Fibroblast of pulmonary artery (primary cell): ENCODE results near the gene PER2.

Experiments
- DNase-seq: peaks from one replicate; pipeline ENCODE4 v3.0.0-alpha.2; 2010; ENCODE audit warnings: low read depth
- H3K4me3 ChIP-seq: replicated peaks from 2 replicates; pipeline ENCODE4 v1.5.1; 2011; ENCODE audit warnings: low read depth, mild to moderate bottlenecking, control low read depth, low read length, moderate library complexity
- TF ChIP-seq, protein P1 (sequence below): IDR thresholded peaks from 2 replicates; pipeline ENCODE4 v1.5.1; 2011; ENCODE audit warnings: mild to moderate bottlenecking, control low read depth, low read length, inconsistent platforms; ENCODE audit errors: missing control alignments

The PER2 gene

GRCh38 chr2:238225121-238225520, 63.3 kb downstream of the PER2 start:
- no peak for DNase-seq
- TF ChIP-seq, protein P1, sequence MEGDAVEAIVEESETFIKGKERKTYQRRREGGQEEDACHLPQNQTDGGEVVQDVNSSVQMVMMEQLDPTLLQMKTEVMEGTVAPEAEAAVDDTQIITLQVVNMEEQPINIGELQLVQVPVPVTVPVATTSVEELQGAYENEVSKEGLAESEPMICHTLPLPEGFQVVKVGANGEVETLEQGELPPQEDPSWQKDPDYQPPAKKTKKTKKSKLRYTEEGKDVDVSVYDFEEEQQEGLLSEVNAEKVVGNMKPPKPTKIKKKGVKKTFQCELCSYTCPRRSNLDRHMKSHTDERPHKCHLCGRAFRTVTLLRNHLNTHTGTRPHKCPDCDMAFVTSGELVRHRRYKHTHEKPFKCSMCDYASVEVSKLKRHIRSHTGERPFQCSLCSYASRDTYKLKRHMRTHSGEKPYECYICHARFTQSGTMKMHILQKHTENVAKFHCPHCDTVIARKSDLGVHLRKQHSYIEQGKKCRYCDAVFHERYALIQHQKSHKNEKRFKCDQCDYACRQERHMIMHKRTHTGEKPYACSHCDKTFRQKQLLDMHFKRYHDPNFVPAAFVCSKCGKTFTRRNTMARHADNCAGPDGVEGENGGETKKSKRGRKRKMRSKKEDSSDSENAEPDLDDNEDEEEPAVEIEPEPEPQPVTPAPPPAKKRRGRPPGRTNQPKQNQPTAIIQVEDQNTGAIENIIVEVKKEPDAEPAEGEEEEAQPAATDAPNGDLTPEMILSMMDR: no peak
- H3K4me3 ChIP-seq: no peak overlapping the region

DNA sequence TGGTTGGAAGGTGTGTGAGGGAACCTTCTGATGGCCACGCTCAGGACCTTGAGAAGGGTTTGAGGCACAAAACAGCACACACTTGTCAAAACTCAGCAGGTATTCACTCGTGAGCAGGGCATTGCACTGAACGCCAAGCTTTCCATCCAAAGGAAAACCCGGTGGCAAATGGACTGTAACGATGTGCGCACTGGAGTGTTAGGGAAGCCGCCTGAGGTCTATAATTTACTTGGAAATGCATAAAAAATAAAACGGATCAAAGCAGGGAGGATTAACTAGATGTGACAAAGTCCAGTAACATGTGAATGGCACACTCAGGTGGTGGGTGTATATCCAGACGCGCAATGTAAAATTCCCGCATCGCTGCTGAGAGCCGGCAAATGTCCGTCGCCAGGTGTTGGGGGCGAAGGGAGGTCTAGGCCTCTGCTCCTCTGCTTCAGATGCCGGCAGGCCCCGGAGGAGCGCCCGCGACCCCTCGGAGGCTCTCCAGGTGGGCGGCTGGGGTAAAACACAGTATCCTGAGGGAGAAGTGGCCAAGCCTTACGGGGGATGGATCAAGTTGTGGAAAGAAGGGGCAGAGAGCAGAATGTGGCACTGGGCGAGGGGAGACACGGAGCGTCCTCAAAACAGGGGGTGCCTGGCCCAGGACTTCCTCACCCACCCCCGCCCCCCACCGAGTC, 63.9 kb downstream of the PER2 start:
- TF ChIP-seq, protein P1: no peak
- H3K4me3 ChIP-seq: no peak overlapping the region
- no peak for DNase-seq

DNA sequence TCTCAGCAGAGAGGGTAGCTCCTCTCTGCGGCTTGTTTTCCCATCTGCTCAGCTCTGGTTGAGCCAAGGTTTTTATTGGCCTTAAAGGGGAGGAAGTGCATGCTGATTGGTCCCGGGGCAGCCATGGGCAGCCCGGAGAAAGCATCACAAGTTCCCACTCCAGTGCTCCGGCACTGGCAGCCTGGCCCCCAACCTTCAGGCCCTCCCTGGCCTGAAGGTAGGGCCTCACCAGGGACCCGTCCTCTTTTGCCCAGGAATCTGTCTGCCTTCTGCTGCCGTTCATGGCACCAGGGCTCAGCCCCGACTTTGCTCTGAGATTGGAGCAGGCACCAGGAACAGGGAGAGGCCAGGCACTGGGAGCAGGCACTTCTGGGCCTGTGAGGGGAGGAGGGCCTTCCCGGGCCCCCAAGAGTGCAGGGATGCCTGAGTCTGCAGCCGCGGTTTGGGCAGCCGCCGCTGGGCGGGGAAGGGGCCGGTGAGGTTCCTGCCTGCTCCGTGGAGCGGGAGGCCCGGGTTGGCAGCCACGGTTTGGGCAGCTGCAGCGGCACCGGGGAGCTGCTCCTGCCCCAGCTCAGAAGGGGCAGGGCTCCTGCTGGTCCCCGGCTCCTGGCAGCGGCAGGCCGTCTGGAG, 67.4 kb downstream of the PER2 start:
- H3K4me3 ChIP-seq: no peak overlapping the region
- DNase-seq: no peak
- TF ChIP-seq, protein P1: no peak

- TF ChIP-seq, protein P1: no peak
- no peak overlapping the region for H3K4me3 ChIP-seq
- no peak for DNase-seq
Observed at GRCh38 chr2:238220274-238220891, 68.0 kb downstream of the PER2 start.

GRCh38 chr2:238216651-238217184, 71.7 kb downstream of the PER2 start:
- no peak for DNase-seq
- no peak overlapping the region for H3K4me3 ChIP-seq
- TF ChIP-seq, protein P1: no peak

- no peak overlapping the region for H3K4me3 ChIP-seq
- TF ChIP-seq, protein P1: no peak
- DNase-seq: no peak
Observed at GRCh38 chr2:238207006-238207405, 81.4 kb downstream of the PER2 start.
